ENCODE measurements around the gene CERKL.

Gene CERKL

GRCh38 chr2:181672255-181673008 lies 15.5 kb upstream of the CERKL start:
- no peaks in the 10 kb centered on the region for H3K36me3 ChIP-seq
- no peak for DNase-seq
- H3K4me3 ChIP-seq (ENCODE audit: low read depth, low read length), result no peak overlapping the region
- H3K27me3 ChIP-seq, result peaks cover under 1% of the 10 kb centered on the region
- no peak for TF ChIP-seq CTCF (IDR thresholded peaks at IDR 0.05; ENCODE audit: low read depth, low read length)
- no peaks in the 10 kb centered on the region for H3K9me3 ChIP-seq
- H3K4me1 ChIP-seq, result no peaks in the 10 kb centered on the region

- Histone ChIP-seq H3K27me3 (no peaks in the 10 kb centered on the region), H3K36me3 (no peaks in the 10 kb centered on the region), H3K9me3 (no peaks in the 10 kb centered on the region), H3K4me1 (no peaks in the 10 kb centered on the region), H3K4me3 (ENCODE audit: low read depth, low read length) (no peak overlapping the region)
- no peak for DNase-seq
- no peak for TF ChIP-seq CTCF (IDR thresholded peaks at IDR 0.05; ENCODE audit: low read depth, low read length)
Measured at GRCh38 chr2:181670632-181671031, 13.7 kb upstream of the CERKL start.

GRCh38 chr2:181667234-181667633 lies 10.3 kb upstream of the CERKL start:
- Histone ChIP-seq H3K27me3 (no peaks in the 10 kb centered on the region), H3K36me3 (no peaks in the 10 kb centered on the region), H3K4me3 (ENCODE audit: low read depth, low read length) (no peak overlapping the region), H3K4me1 (no peaks in the 10 kb centered on the region), H3K9me3 (no peaks in the 10 kb centered on the region)
- TF ChIP-seq CTCF (IDR thresholded peaks at IDR 0.05; ENCODE audit: low read depth, low read length), result no peak
- no peak for DNase-seq

- Histone ChIP-seq H3K4me1 (no peaks in the 10 kb centered on the region), H3K36me3 (no peaks in the 10 kb centered on the region), H3K4me3 (ENCODE audit: low read depth, low read length) (no peak overlapping the region), H3K9me3 (no peaks in the 10 kb centered on the region), H3K27me3 (no peaks in the 10 kb centered on the region)
- DNase-seq, result no peak
- TF ChIP-seq CTCF (IDR thresholded peaks at IDR 0.05; ENCODE audit: low read depth, low read length), result no peak
Measured at GRCh38 chr2:181662287-181662686, 5.4 kb upstream of the CERKL start.

GRCh38 chr2:181660181-181660580 lies 3.3 kb upstream of the CERKL start:
- Histone ChIP-seq H3K27me3 (peaks cover 9% of the 10 kb centered on the region; the same call in 1 of the 2 replicates), H3K36me3 (no peaks in the 10 kb centered on the region), H3K4me1 (no peaks in the 10 kb centered on the region), H3K4me3 (ENCODE audit: low read depth, low read length) (no peak overlapping the region), H3K9me3 (no peaks in the 10 kb centered on the region)
- no peak for TF ChIP-seq CTCF (IDR thresholded peaks at IDR 0.05; ENCODE audit: low read depth, low read length)
- DNase-seq, result no peak

GRCh38 chr2:181658444-181658843 lies 1.5 kb upstream of the CERKL start:
- peaks cover 9% of the 10 kb centered on the region; the same call in 1 of the 2 replicates for H3K27me3 ChIP-seq
- no peak overlapping the region for H3K4me3 ChIP-seq (ENCODE audit: low read depth, low read length)
- H3K36me3 ChIP-seq, result no peaks in the 10 kb centered on the region
- DNase-seq, result no peak
- TF ChIP-seq CTCF (IDR thresholded peaks at IDR 0.05; ENCODE audit: low read depth, low read length), result no peak
- H3K4me1 ChIP-seq, result no peaks in the 10 kb centered on the region
- H3K9me3 ChIP-seq, result no peaks in the 10 kb centered on the region

Data from BE2C (cell line).